HUES64 (cell line): ENCODE results near the gene DIP2A.

Experiments used
- H3K27ac ChIP-seq: 2 replicates; pipeline ENCODE4 v1.7.0; 2013; ENCODE audit warnings: low read depth, low read length, inconsistent platforms
- H3K27me3 ChIP-seq: 2 replicates; pipeline ENCODE4 v1.6.1; 2013; ENCODE audit warnings: mild to moderate bottlenecking, low read length; ENCODE audit not compliant: insufficient read depth
- H3K36me3 ChIP-seq: 2 replicates; pipeline ENCODE4 v1.6.1; 2013; ENCODE audit warnings: mild to moderate bottlenecking, low read length; ENCODE audit not compliant: insufficient read depth
- H3K4me1 ChIP-seq: 2 replicates; pipeline ENCODE4 v1.6.1; 2013; ENCODE audit warnings: mild to moderate bottlenecking, low read length, moderate library complexity; ENCODE audit not compliant: insufficient read depth
- H3K4me3 ChIP-seq: 2 replicates; pipeline ENCODE4 v1.5.1; 2013; ENCODE audit warnings: mild to moderate bottlenecking, low read length, moderate library complexity
- H3K9ac ChIP-seq: 2 replicates; pipeline ENCODE4 v1.6.1; 2013; ENCODE audit warnings: mild to moderate bottlenecking, low read depth, low read length
- H3K9me3 ChIP-seq: 2 replicates; pipeline ENCODE4 v1.6.1; 2013; ENCODE audit warnings: low read depth, low read length; ENCODE audit not compliant: insufficient read depth
- WGBS: fragments of 150-250, 120-280 bp; methylation state at CpG from one replicate; pipeline ENCODE4 v1.1.7; 2013; ENCODE audit warnings: missing lambda C conversion rate; 5-methylcytosine and 5-hydroxymethylcytosine counted together

The DIP2A gene

GRCh38 chr21:46616050-46616449 lies 157.4 kb downstream of the DIP2A start:
- WGBS = 94% methylated on average over 2 of the region's 2 CpGs
- Histone ChIP-seq H3K9ac (no peak overlapping the region), H3K36me3 (no peaks in the 10 kb centered on the region), H3K4me3 (no peak overlapping the region), H3K27me3 (no peaks in the 10 kb centered on the region), H3K9me3 (no peaks in the 10 kb centered on the region), H3K27ac (no peak overlapping the region), H3K4me1 (0 out of 2 replicates have a peak, but pooled peaks cover 7% of the 10 kb centered on the region)

DNA sequence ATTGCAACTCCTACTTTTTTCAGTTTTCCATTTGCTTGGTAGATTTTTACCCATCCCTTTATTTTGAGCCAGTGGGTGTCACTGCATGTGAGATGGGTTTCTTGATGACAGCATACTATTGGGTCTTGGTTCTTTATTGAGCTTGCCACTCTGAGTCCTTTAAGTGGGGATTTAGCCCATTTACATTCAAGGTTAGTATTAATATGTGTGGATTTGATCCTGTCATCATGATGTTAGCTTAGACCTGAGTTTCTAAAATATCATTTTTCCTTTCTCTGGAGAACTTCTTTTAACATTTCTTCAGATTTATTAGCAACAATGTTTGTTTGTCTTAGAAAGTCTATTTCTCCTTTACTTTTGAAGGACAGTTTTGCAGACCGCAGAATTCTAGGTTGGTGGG lies 158.0 kb downstream of the DIP2A start:
- no peak overlapping the region for H3K4me3 ChIP-seq
- no peaks in the 10 kb centered on the region for H3K27me3 ChIP-seq
- 100% methylated on average over 1 of the region's 1 CpG for WGBS
- no peaks in the 10 kb centered on the region for H3K9me3 ChIP-seq
- 0 out of 2 replicates have a peak, but pooled peaks cover 7% of the 10 kb centered on the region for H3K4me1 ChIP-seq
- no peaks in the 10 kb centered on the region for H3K36me3 ChIP-seq
- no peak overlapping the region for H3K27ac ChIP-seq
- no peak overlapping the region for H3K9ac ChIP-seq

GRCh38 chr21:46617267-46618051 lies 158.8 kb downstream of the DIP2A start:
- no peak overlapping the region for H3K4me3 ChIP-seq
- no peak overlapping the region for H3K9ac ChIP-seq
- H3K27me3 ChIP-seq = no peaks in the 10 kb centered on the region
- H3K9me3 ChIP-seq = no peaks in the 10 kb centered on the region
- 91% methylated on average over 4 of the region's 6 CpGs for WGBS
- H3K4me1 ChIP-seq = peaks cover 7% of the 10 kb centered on the region; the same call in 1 of the 2 replicates
- H3K36me3 ChIP-seq = no peaks in the 10 kb centered on the region
- H3K27ac ChIP-seq = no peak overlapping the region

GRCh38 chr21:46618738-46619379 lies 160.2 kb downstream of the DIP2A start:
- whole genome bisulfite sequencing = 92% methylated on average over 4 of the region's 5 CpGs

More at GRCh38 chr21:46618738-46619379, 160.2 kb downstream of the DIP2A start:
- Histone ChIP-seq H3K9me3 (no peaks in the 10 kb centered on the region), H3K36me3 (no peaks in the 10 kb centered on the region), H3K27ac (no peak overlapping the region), H3K4me3 (no peak overlapping the region), H3K27me3 (no peaks in the 10 kb centered on the region), H3K9ac (no peak overlapping the region), H3K4me1 (peaks cover 7% of the 10 kb centered on the region; the same call in 1 of the 2 replicates)
